H1 (cell line): Measurements from ENCODE around the gene NCOA1. TPM values are rescaled to one million over a fixed set of nuclear protein-coding genes. Genes with fewer than 3 reads are reported as not detected.

Experiments
- CTCF ChIA-PET: fragments of 300-600 bp; sonication (Branson Sonifier 250); formaldehyde crosslinking; loops from one replicate; lab custom pipeline; 2021; ENCODE audit not compliant: partially characterized antibody; lab: Charles Lee
- POLR2A ChIA-PET: fragments of 300-600 bp; sonication (Branson Sonifier 250); formaldehyde crosslinking; loops from one replicate; lab custom pipeline; 2021; ENCODE audit warnings: inconsistent platforms; ENCODE audit not compliant: partially characterized antibody; lab: Charles Lee
- DNase-seq, 2 experiments: peaks; one replicate each; pipeline versions ENCODE4 v3.0.0 to v3.0.0-alpha.2; 2010 to 2022; ENCODE audit warnings: low spot score in 2 of 2, low read depth in 1 of 2, mixed read lengths in 1 of 2
- FAIRE-seq: peaks from 2 replicates; lab custom pipeline; 2011; peaks lifted over from hg19 to GRCh38; lab: Jason Lieb, UNC
- H2AFZ ChIP-seq: 2 replicates; pipeline ENCODE4 v1.8.1; 2012; ENCODE audit warnings: low read length, inconsistent platforms
- H2AK5ac ChIP-seq: 2 replicates; pipeline ENCODE4 v1.6.1; 2013; ENCODE audit warnings: low read depth, low read length
- H2BK120ac ChIP-seq: replicated peaks from 2 replicates; pipeline ENCODE3; 2013; ENCODE audit warnings: low read depth, low read length, inconsistent platforms
- H2BK12ac ChIP-seq: 2 replicates; pipeline ENCODE4 v1.6.1; 2013; ENCODE audit warnings: low read depth, low read length
- H2BK15ac ChIP-seq: 2 replicates; pipeline ENCODE4 v1.6.1; 2013; ENCODE audit warnings: low read length
- H2BK20ac ChIP-seq: 2 replicates; pipeline ENCODE4 v1.6.1; 2013; ENCODE audit warnings: low read length
- H2BK5ac ChIP-seq: 2 replicates; pipeline ENCODE4 v1.6.1; 2013; ENCODE audit warnings: low read depth, low read length
- H3K14ac ChIP-seq: 2 replicates; pipeline ENCODE4 v1.6.1; 2013; ENCODE audit warnings: inconsistent platforms; ENCODE audit not compliant: insufficient read length
- H3K18ac ChIP-seq: 2 replicates; pipeline ENCODE4 v1.6.1; 2013; ENCODE audit warnings: low read length; ENCODE audit errors: extremely low read depth
- H3K23ac ChIP-seq: 2 replicates; pipeline ENCODE4 v1.6.1; 2013; ENCODE audit warnings: inconsistent platforms; ENCODE audit not compliant: insufficient read length
- H3K23me2 ChIP-seq: 2 replicates; pipeline ENCODE4 v1.6.1; 2013; ENCODE audit warnings: low read depth, low read length
- H3K27ac ChIP-seq: 2 replicates; pipeline ENCODE4 v1.6.1; 2011; ENCODE audit warnings: low read depth, low read length, inconsistent platforms
- H3K27me3 ChIP-seq, 4 experiments: replicated peaks in 1 of 4; 1 replicate in 1 of 4; 2 replicates in 3 of 4; pipeline versions ENCODE4 v1.6.1 to v1.8.1; 2011 to 2013; ENCODE audit warnings: low read length in 3 of 4, mild to moderate bottlenecking in 3 of 4, inconsistent platforms in 2 of 4, mixed read lengths in 2 of 4, moderate library complexity in 1 of 4; ENCODE audit not compliant: control insufficient read depth in 3 of 4, insufficient read depth in 3 of 4; ENCODE audit errors: extremely low read depth in 1 of 4
- H3K36me3 ChIP-seq, 4 experiments: 2 replicates each; pipeline versions ENCODE4 v1.6.1 to v1.8.1; 2011 to 2013; ENCODE audit warnings: mild to moderate bottlenecking in 4 of 4, low read length in 3 of 4, moderate library complexity in 2 of 4, control low read depth in 1 of 4, inconsistent platforms in 1 of 4; ENCODE audit not compliant: insufficient read depth in 4 of 4, control insufficient read depth in 2 of 4
- H3K4ac ChIP-seq: replicated peaks from 2 replicates; pipeline ENCODE3; 2013; ENCODE audit warnings: low read length, low read depth, mixed read lengths, inconsistent platforms; ENCODE audit not compliant: insufficient read length
- H3K4me1 ChIP-seq, 4 experiments: replicated peaks in 1 of 4; 1 replicate in 1 of 4; 2 replicates in 3 of 4; pipeline versions ENCODE4 v1.6.1 to v1.8.1; 2011 to 2013; ENCODE audit warnings: low read length in 3 of 4, inconsistent platforms in 2 of 4, mixed read lengths in 1 of 4; ENCODE audit not compliant: insufficient read depth in 4 of 4, control insufficient read depth in 3 of 4
- H3K4me2 ChIP-seq, 2 experiments: 2 replicates each; pipeline versions ENCODE4 v1.6.1 to v1.8.1; 2011 to 2013; ENCODE audit warnings: low read depth in 2 of 2, low read length in 2 of 2, control low read depth in 1 of 2, inconsistent platforms in 1 of 2, mild to moderate bottlenecking in 1 of 2; ENCODE audit not compliant: insufficient read depth in 1 of 2
- H3K4me3 ChIP-seq, 4 experiments: fragments of 200-600, 300-600 bp in 1 of 4; sonication (generic), shearing (Covaris generic), sonication (Bioruptor Twin) in 1 of 4; 2 replicates each; pipeline versions ENCODE4 v1.5.1 to v1.8.1; 2011 to 2016; ENCODE audit warnings: low read length in 4 of 4, low read depth in 3 of 4, control low read depth in 2 of 4, inconsistent platforms in 2 of 4, mild to moderate bottlenecking in 2 of 4, mixed read lengths in 1 of 4, moderate library complexity in 1 of 4; ENCODE audit not compliant: insufficient read depth in 2 of 4; ENCODE audit errors: extremely low read depth in 1 of 4
- H3K56ac ChIP-seq: replicated peaks from 2 replicates; pipeline ENCODE3; 2013; ENCODE audit warnings: low read depth, mild to moderate bottlenecking, mixed read lengths, low read length, inconsistent platforms; ENCODE audit not compliant: insufficient read length
- H3K79me1 ChIP-seq: 2 replicates; pipeline ENCODE4 v1.6.1; 2013; ENCODE audit warnings: low read depth, low read length, control low read depth
- H3K79me2 ChIP-seq, 2 experiments: 2 replicates each; pipeline versions ENCODE4 v1.6.1 to v1.8.1; 2012 to 2013; ENCODE audit warnings: low read length in 2 of 2, mild to moderate bottlenecking in 2 of 2, inconsistent platforms in 1 of 2; ENCODE audit not compliant: insufficient read depth in 2 of 2, control insufficient read depth in 1 of 2
- H3K9ac ChIP-seq, 4 experiments: replicated peaks in 1 of 4; 1 replicate in 1 of 4; 2 replicates in 3 of 4; pipeline versions ENCODE4 v1.6.1 to v1.8.1; 2011 to 2013; ENCODE audit warnings: low read depth in 3 of 4, low read length in 3 of 4, control low read depth in 2 of 4, mild to moderate bottlenecking in 2 of 4, moderate library complexity in 2 of 4, inconsistent platforms in 1 of 4; ENCODE audit errors: extremely low read depth in 1 of 4
- H3K9me3 ChIP-seq, 2 experiments: 2 replicates each; pipeline versions ENCODE4 v1.6.1 to v1.8.1; 2012 to 2013; ENCODE audit warnings: mild to moderate bottlenecking in 2 of 2, moderate library complexity in 2 of 2, control low read depth in 1 of 2, inconsistent platforms in 1 of 2, low read depth in 1 of 2, low read length in 1 of 2, mixed read lengths in 1 of 2; ENCODE audit not compliant: insufficient read depth in 2 of 2
- H4K20me1 ChIP-seq, 2 experiments: replicated peaks in 1 of 2; 2 replicates each; pipeline versions ENCODE3 to v1.8.1; 2011 to 2013; ENCODE audit warnings: inconsistent platforms in 2 of 2, low read length in 2 of 2, mild to moderate bottlenecking in 1 of 2; ENCODE audit not compliant: insufficient read depth in 2 of 2, control insufficient read depth in 1 of 2
- H4K5ac ChIP-seq: 2 replicates; pipeline ENCODE4 v1.6.1; 2013; ENCODE audit warnings: low read length, low read depth, mixed read lengths, inconsistent platforms; ENCODE audit not compliant: insufficient read length
- H4K8ac ChIP-seq: 2 replicates; pipeline ENCODE4 v1.8.0; 2013; ENCODE audit warnings: mild to moderate bottlenecking, moderate library complexity, low read length, inconsistent platforms; ENCODE audit not compliant: insufficient read depth; ENCODE audit errors: extremely low read depth
- H4K91ac ChIP-seq: replicated peaks from 2 replicates; pipeline ENCODE3; 2013; ENCODE audit warnings: low read length, mixed read lengths, inconsistent platforms; ENCODE audit not compliant: insufficient read length
- BACH1 ChIP-seq: IDR thresholded peaks from 2 replicates; pipeline ENCODE4 v1.6.1; 2012; ENCODE audit warnings: low read length, improper control_type of control experiment
- CTCF ChIP-seq, 3 experiments: IDR thresholded peaks; 1 replicate in 2 of 3; 2 replicates in 1 of 3; pipeline versions ENCODE4 v1.5.1 to v1.6.1; 2011; ENCODE audit warnings: low read length in 3 of 3, mild to moderate bottlenecking in 3 of 3, inconsistent platforms in 2 of 3, low read depth in 1 of 3, moderate library complexity in 1 of 3; ENCODE audit not compliant: insufficient read depth in 1 of 3; ENCODE audit errors: control extremely low read depth in 1 of 3
- EGR1 ChIP-seq: IDR thresholded peaks from 2 replicates; pipeline ENCODE4 v1.6.1; 2011; ENCODE audit warnings: low read depth, low read length, borderline replicate concordance
- JUN ChIP-seq: IDR thresholded peaks from 2 replicates; pipeline ENCODE4 v1.6.1; 2011; ENCODE audit warnings: low read depth, mild to moderate bottlenecking, improper control_type of control experiment, low read length
- POLR2AphosphoS5 ChIP-seq: IDR thresholded peaks from 2 replicates; pipeline ENCODE4 v1.6.1; 2011; ENCODE audit warnings: low read depth, low read length
- RXRA ChIP-seq: IDR thresholded peaks from 2 replicates; pipeline ENCODE4 v1.6.1; 2011; ENCODE audit warnings: low read depth, mild to moderate bottlenecking, low read length, moderate library complexity; ENCODE audit not compliant: insufficient read depth
- SIRT6 ChIP-seq: IDR thresholded peaks from one replicate; pipeline ENCODE4 v1.7.1; 2012; ENCODE audit warnings: low read length, inconsistent platforms
- WGBS, 2 experiments: shearing (Covaris generic) in 1 of 2; methylation state at CpG; one replicate each; pipeline versions ENCODE4 v1.1.6 to v1.1.7; 2013 to 2015; ENCODE audit warnings: low lambda C conversion rate in 2 of 2, mixed read lengths in 2 of 2, inconsistent platforms in 1 of 2, low coverage in 1 of 2, missing lambda C conversion rate in 1 of 2; ENCODE audit not compliant: insufficient replicate concordance in 2 of 2, insufficient coverage in 1 of 2, insufficient read length in 1 of 2; ENCODE audit errors: extremely low coverage in 1 of 2, missing lambda C conversion rate in 1 of 2; 5-methylcytosine and 5-hydroxymethylcytosine counted together
- polyA plus RNA-seq, 7 experiments: library from polyadenylated mRNA; depleted of rRNA in 3 of 7; stranded (reverse) in 5 of 7; unstranded in 2 of 7; fragments of >200 nt in 5 of 7; fragments of 200-250 nt in 2 of 7; gene quantifications; 1 replicate in 5 of 7; 2 replicates in 1 of 7; 4 replicates in 1 of 7; pipeline versions ENCODE4 v1.2.1 to v1.2.3, GENCODE V29; 2011 to 2013; ENCODE audit warnings: missing spikeins in 2 of 7, mixed read lengths in 2 of 7
- total RNA-seq: library from RNA; stranded (reverse); fragmentation: NEBNext Ultra II Directional; extraction: Animal tissue kit (Norgen Biotek cat#: 25700); gene quantifications from 2 replicates; pipeline ENCODE4 v1.2.1, GENCODE V29; 2021

Gene NCOA1
- total and polyA plus RNA-seq, 2 of the 8 experiments (the other 6 are each of a cell fraction or from before 2014, with no cell fraction given), result 12.8 to 17.9 TPM

- no peak overlapping the region for H2BK15ac ChIP-seq
- POLR2A ChIA-PET, result no interaction called here
- no peaks in the 10 kb centered on the region for H3K9me3 ChIP-seq
- no peak overlapping the region for H2AK5ac ChIP-seq
- H4K91ac ChIP-seq, result no peak overlapping the region
- H2BK20ac ChIP-seq, result no peak overlapping the region
- no peak for FAIRE-seq
- H2BK120ac ChIP-seq, result no peak overlapping the region
- TF ChIP-seq SIRT6 (no peak), EGR1 (no peak), BACH1 (no peak), CTCF (IDR thresholded peaks at IDR 0.05; ENCODE audit: control extremely low read depth in 1 of 3, insufficient read depth in 1 of 3, low read depth in 1 of 3, low read length in 3 of 3) (no peak), POLR2AphosphoS5 (no peak), RXRA (no peak), JUN (no peak)
- no peak overlapping the region for H3K23ac ChIP-seq
- no peaks in the 10 kb centered on the region for H3K27me3 ChIP-seq
- H3K56ac ChIP-seq, result no peak overlapping the region
- H2AFZ ChIP-seq, result no peak overlapping the region
- H4K8ac ChIP-seq, result no peak overlapping the region
- CTCF ChIA-PET, result interaction anchor here (1.5 kb wide), 2 partner anchors 8 to 204 kb away, joined by 4 read pairs; no protein-coding TSS in a partner anchor
- H3K23me2 ChIP-seq, result no peaks in the 10 kb centered on the region; the same call in 1 of the 2 replicates
- no peak overlapping the region for H3K4me3 ChIP-seq
- no peak overlapping the region for H4K5ac ChIP-seq
- no peak overlapping the region for H2BK12ac ChIP-seq
- no peak overlapping the region for H3K27ac ChIP-seq
- no peak overlapping the region for H3K9ac ChIP-seq
- no peak overlapping the region for H3K18ac ChIP-seq
- no peak for DNase-seq
- no peaks in the 10 kb centered on the region for H4K20me1 ChIP-seq
- no peaks in the 10 kb centered on the region for H3K36me3 ChIP-seq
- WGBS, 2 experiments, result 96% methylated on average over 2 of the region's 3 CpGs; no CpG with 5 or more reads in 1 of the 2 experiments
- peaks cover 2% of the 10 kb centered on the region; the same call in 1 of the 2 replicates for H3K79me1 ChIP-seq
- no peak overlapping the region for H2BK5ac ChIP-seq
- no peaks in the 10 kb centered on the region for H3K79me2 ChIP-seq
- no peak overlapping the region for H3K4ac ChIP-seq
- H3K4me2 ChIP-seq, result no peak overlapping the region
- no peaks in the 10 kb centered on the region for H3K4me1 ChIP-seq
- no peak overlapping the region for H3K14ac ChIP-seq
Measured at GRCh38 chr2:24586955-24587354, 95.9 kb downstream of the NCOA1 start.
